Endodermal cell (in vitro differentiated cells): ENCODE measurements around the gene MOGAT1. TPM values are rescaled to one million over a fixed set of nuclear protein-coding genes. Genes with fewer than 3 reads are reported as not detected.

Experiments used
- DNase-seq: peaks from one replicate; pipeline ENCODE4 v3.0.0-alpha.2; 2017
- H3K27ac ChIP-seq: 2 replicates; pipeline ENCODE4 v1.5.1; 2013; ENCODE audit warnings: mild to moderate bottlenecking, low read depth, low read length, moderate library complexity
- H3K27me3 ChIP-seq: 2 replicates; pipeline ENCODE4 v1.6.1; 2013; ENCODE audit warnings: mild to moderate bottlenecking, low read length, moderate library complexity; ENCODE audit not compliant: insufficient read depth, control insufficient read depth, poor library complexity, severe bottlenecking
- H3K36me3 ChIP-seq: 2 replicates; pipeline ENCODE4 v1.7.0; 2013; ENCODE audit warnings: mild to moderate bottlenecking, low read length, moderate library complexity; ENCODE audit not compliant: control insufficient read depth, insufficient read depth
- H3K4me1 ChIP-seq: one replicate; pipeline ENCODE4 v1.7.0; 2013; ENCODE audit warnings: low read length; ENCODE audit not compliant: control insufficient read depth, insufficient read depth
- H3K4me3 ChIP-seq: 2 replicates; pipeline ENCODE4 v1.5.1; 2013; ENCODE audit warnings: mild to moderate bottlenecking, low read length, moderate library complexity
- H3K9ac ChIP-seq: 2 replicates; pipeline ENCODE4 v1.6.1; 2013; ENCODE audit warnings: mild to moderate bottlenecking, low read length, moderate library complexity; ENCODE audit not compliant: poor library complexity, severe bottlenecking; ENCODE audit errors: extremely low read depth
- H3K9me3 ChIP-seq: 2 replicates; pipeline ENCODE4 v1.6.1; 2013; ENCODE audit warnings: mild to moderate bottlenecking, low read length, moderate library complexity; ENCODE audit not compliant: control insufficient read depth
- H3K27ac Mint-ChIP-seq: 2 replicates; pipeline ENCODE4 v1.8.0; 2020; ENCODE audit warnings: mixed read lengths
- H3K27me3 Mint-ChIP-seq: 2 replicates; pipeline ENCODE4 v1.8.0; 2021; ENCODE audit warnings: mild to moderate bottlenecking, mixed read lengths; ENCODE audit not compliant: insufficient read depth
- H3K36me3 Mint-ChIP-seq: 2 replicates; pipeline ENCODE4 v1.8.0; 2020; ENCODE audit warnings: low read depth, mixed read lengths
- H3K4me1 Mint-ChIP-seq: 2 replicates; pipeline ENCODE4 v1.8.0; 2020; ENCODE audit warnings: mixed read lengths
- H3K4me3 Mint-ChIP-seq: 2 replicates; pipeline ENCODE4 v1.8.0; 2020; ENCODE audit warnings: mild to moderate bottlenecking, moderate library complexity, mixed read lengths
- H3K9me3 Mint-ChIP-seq: 2 replicates; pipeline ENCODE4 v1.8.0; 2020; ENCODE audit warnings: mild to moderate bottlenecking, mixed read lengths
- CTCF ChIP-seq: fragments of 200-600 bp; sonication (generic); conservative IDR thresholded peaks from 2 replicates; pipeline ENCODE4 v1.5.0; 2021; ENCODE audit warnings: antibody characterized with exemption, mild to moderate bottlenecking
- WGBS, 2 experiments: methylation state at CpG; one replicate each; pipeline versions ENCODE4 v1.1.5 to v1.1.7; 2013; ENCODE audit warnings: missing lambda C conversion rate in 2 of 2, mixed read lengths in 1 of 2; ENCODE audit not compliant: insufficient coverage in 1 of 2, insufficient read length in 1 of 2; 5-methylcytosine and 5-hydroxymethylcytosine counted together
- total RNA-seq, 2 donors: library from RNA; stranded (reverse); fragmentation: NEBNext Ultra II Directional in 1 of 2; extraction: Animal tissue kit (Norgen Biotek cat#: 25700) in 1 of 2; gene quantifications; 2 replicates in 1 of 2; 3 replicates in 1 of 2; pipeline ENCODE4 v1.2.1, GENCODE V29; 2021

The MOGAT1 gene
- total RNA-seq, 2 donors from 2014 or later, result not detected

- H3K36me3 Mint-ChIP-seq, result no peaks in the 10 kb centered on the region
- no peak overlapping the region for H3K4me3 Mint-ChIP-seq
- H3K27me3 Mint-ChIP-seq, result peaks cover 52% of the 10 kb centered on the region
- peaks cover 17% of the 10 kb centered on the region for H3K4me1 Mint-ChIP-seq
- Histone ChIP-seq H3K9me3 (no peaks in the 10 kb centered on the region), H3K27ac (no peak overlapping the region), H3K9ac (no peak overlapping the region), H3K4me1 (no peaks in the 10 kb centered on the region), H3K4me3 (no peak overlapping the region), H3K36me3 (no peaks in the 10 kb centered on the region), H3K27me3 (peaks cover 27% of the 10 kb centered on the region)
- no peaks in the 10 kb centered on the region for H3K9me3 Mint-ChIP-seq
- H3K27ac Mint-ChIP-seq, result no peak overlapping the region
- no peak for TF ChIP-seq CTCF
- 83 to 90% methylated on average over 5 to 6 of the region's 7 CpGs for WGBS, 2 experiments
- no peak for DNase-seq
Measured at GRCh38 chr2:222673273-222673672, 1.8 kb downstream of the MOGAT1 start.

GRCh38 chr2:222673883-222674282 is 2.4 kb downstream of the MOGAT1 start:
- H3K27ac Mint-ChIP-seq, result no peak overlapping the region
- no peaks in the 10 kb centered on the region for H3K36me3 Mint-ChIP-seq
- peak; percentile 30 for TF ChIP-seq CTCF
- WGBS, 2 experiments, result 77 to 96% methylated on average over 3 to 5 of the region's 5 CpGs
- Histone ChIP-seq H3K9ac (no peak overlapping the region), H3K4me3 (no peak overlapping the region), H3K27ac (no peak overlapping the region), H3K36me3 (no peaks in the 10 kb centered on the region), H3K9me3 (no peaks in the 10 kb centered on the region), H3K27me3 (peaks cover 27% of the 10 kb centered on the region), H3K4me1 (no peaks in the 10 kb centered on the region)
- H3K4me1 Mint-ChIP-seq, result peaks cover 18% of the 10 kb centered on the region
- DNase-seq, result no peak
- peaks cover 48% of the 10 kb centered on the region for H3K27me3 Mint-ChIP-seq
- H3K9me3 Mint-ChIP-seq, result no peaks in the 10 kb centered on the region
- H3K4me3 Mint-ChIP-seq, result no peak overlapping the region

GRCh38 chr2:222677981-222678380 is 6.5 kb downstream of the MOGAT1 start:
- Histone ChIP-seq H3K4me1 (no peaks in the 10 kb centered on the region), H3K4me3 (no peak overlapping the region), H3K27ac (no peak overlapping the region), H3K9ac (no peak overlapping the region), H3K27me3 (no peaks in the 10 kb centered on the region), H3K9me3 (no peaks in the 10 kb centered on the region), H3K36me3 (no peaks in the 10 kb centered on the region)
- TF ChIP-seq CTCF, result peak; percentile 58
- Mint-ChIP-seq H3K36me3 (no peaks in the 10 kb centered on the region), H3K4me1 (peaks cover 7% of the 10 kb centered on the region), H3K27ac (no peak overlapping the region), H3K27me3 (peaks cover 12% of the 10 kb centered on the region), H3K4me3 (no peak overlapping the region), H3K9me3 (no peaks in the 10 kb centered on the region)
- WGBS, 2 experiments, result 83 to 87% methylated on average over 2 to 3 of the region's 3 CpGs
- DNase-seq, result no peak
